GM13977 (cell line): ENCODE measurements around the gene HOXA13.

Experiments used
- DNase-seq: peaks from one replicate; pipeline ENCODE4 v3.0.0; 2012; ENCODE audit warnings: low spot score
- CTCF ChIP-seq: IDR thresholded peaks from 2 replicates; pipeline ENCODE4 v1.5.1; 2012; ENCODE audit warnings: mild to moderate bottlenecking, control low read depth; ENCODE audit not compliant: insufficient read depth; ENCODE audit errors: extremely low read depth, missing control alignments
- in situ Hi-C: fragments of 300-500 bp; cut with MboI; formaldehyde crosslinking; loops from one replicate; pipeline ENCODE4 v1.12.0; 2022; ENCODE audit warnings: low sequenced_read_pairs, low pct_unique_long_range_greater_than_20kb, mixed read lengths, inconsistent platforms; ENCODE audit not compliant: unreplicated experiment

HOXA13 gene

GRCh38 chr7:27212497-27213432 lies 12.9 kb upstream of the HOXA13 start:
- no peak for DNase-seq
- TF ChIP-seq CTCF: no peak
- in situ Hi-C loops: no loop called here

GRCh38 chr7:27211764-27212204 lies 11.9 kb upstream of the HOXA13 start:
- no peak for TF ChIP-seq CTCF
- in situ Hi-C loops: no loop called here
- DNase-seq: no peak

GRCh38 chr7:27211084-27211446 lies 11.2 kb upstream of the HOXA13 start:
- no peak for TF ChIP-seq CTCF
- in situ Hi-C loops: no loop called here
- no peak for DNase-seq

- peak; percentile 72 for TF ChIP-seq CTCF
- in situ Hi-C loops: no loop called here
- peak; percentile 82 for DNase-seq
These were observed 10.7 kb upstream of the HOXA13 start for GRCh38 chr7:27210441-27211083.

GRCh38 chr7:27209933-27210440 lies 10.1 kb upstream of the HOXA13 start:
- TF ChIP-seq CTCF: no peak
- in situ Hi-C loops: loop anchor here (10.0 kb wide), 1 partner anchor 715 kb away; no protein-coding TSS in a partner anchor
- DNase-seq: no peak

GRCh38 chr7:27208998-27209397 lies 9.1 kb upstream of the HOXA13 start:
- no peak for TF ChIP-seq CTCF
- in situ Hi-C loops: loop anchor here (10.0 kb wide), 1 partner anchor 716 kb away; no protein-coding TSS in a partner anchor
- no peak for DNase-seq
